ENCODE data around the gene PPP4R4. TPM values are rescaled to one million over a fixed set of nuclear protein-coding genes. Genes with fewer than 3 reads are reported as not detected.

PPP4R4 gene
- total RNA-seq, 1 experiment from 2014 or later, result 1.1 TPM

- ATAC-seq (no peak), DNase-seq (ENCODE audit: low read depth, low spot score) (no peak)
- ChIA-PET POLR2A (no interaction called here), CTCF (no interaction called here)
- Histone ChIP-seq H3K36me3 (ENCODE audit: control insufficient read depth, insufficient read depth, low read length) (no peaks in the 10 kb centered on the region), H3K9me3 (ENCODE audit: control insufficient read depth, insufficient read depth, low read depth, low read length) (no peaks in the 10 kb centered on the region), H3K4me3 (ENCODE audit: low read depth in 2 of 2, low read length in 2 of 2) (no peak overlapping the region), H3K27me3 (ENCODE audit: control insufficient read depth, insufficient read depth, low read length) (no peaks in the 10 kb centered on the region), H3K4me1 (ENCODE audit: control insufficient read depth, insufficient read depth, low read length) (no peaks in the 10 kb centered on the region), H3K27ac (ENCODE audit: low read length) (no peak overlapping the region)
- in situ Hi-C loops (cut with HindIII; ENCODE audit: low pct_unique_long_range_greater_than_20kb, low sequenced_read_pairs) (no loop called here), intact Hi-C loops (cut with micrococcal nuclease; ENCODE audit: unreplicated experiment) (no loop called here)
- TF ChIP-seq CTCF (IDR thresholded peaks at IDR 0.05) (no peak), TCF7L2 (IDR thresholded peaks at IDR 0.05; ENCODE audit: low read depth, low read length) (no peak), POLR2AphosphoS5 (IDR thresholded peaks at IDR 0.05; ENCODE audit: low read depth, low read length) (no peak), REST (IDR thresholded peaks at IDR 0.05; ENCODE audit: insufficient read depth in 1 of 2, low read depth in 2 of 2, low read length in 1 of 2) (no peak), SIN3A (IDR thresholded peaks at IDR 0.05; ENCODE audit: borderline replicate concordance, insufficient read depth, low read depth, low read length) (no peak)
- no TSS peak for BruUV-seq (replicated peaks)
Measured at GRCh38 chr14:94314890-94315289, 140.8 kb downstream of the PPP4R4 start.

GRCh38 chr14:94316692-94317091 lies 142.6 kb downstream of the PPP4R4 start:
- Histone ChIP-seq H3K27ac (ENCODE audit: low read length) (no peak overlapping the region), H3K36me3 (ENCODE audit: control insufficient read depth, insufficient read depth, low read length) (no peaks in the 10 kb centered on the region), H3K4me1 (ENCODE audit: control insufficient read depth, insufficient read depth, low read length) (no peaks in the 10 kb centered on the region), H3K4me3 (ENCODE audit: low read depth in 2 of 2, low read length in 2 of 2) (no peak overlapping the region), H3K27me3 (ENCODE audit: control insufficient read depth, insufficient read depth, low read length) (no peaks in the 10 kb centered on the region), H3K9me3 (ENCODE audit: control insufficient read depth, insufficient read depth, low read depth, low read length) (no peaks in the 10 kb centered on the region)
- in situ Hi-C loops (cut with HindIII; ENCODE audit: low pct_unique_long_range_greater_than_20kb, low sequenced_read_pairs), result no loop called here
- ATAC-seq (no peak), DNase-seq (ENCODE audit: low read depth, low spot score) (no peak)
- POLR2A ChIA-PET, result no interaction called here
- TF ChIP-seq CTCF (IDR thresholded peaks at IDR 0.05) (no peak), TCF7L2 (IDR thresholded peaks at IDR 0.05; ENCODE audit: low read depth, low read length) (no peak), REST (IDR thresholded peaks at IDR 0.05; ENCODE audit: insufficient read depth in 1 of 2, low read depth in 2 of 2, low read length in 1 of 2) (no peak), SIN3A (IDR thresholded peaks at IDR 0.05; ENCODE audit: borderline replicate concordance, insufficient read depth, low read depth, low read length) (no peak), POLR2AphosphoS5 (IDR thresholded peaks at IDR 0.05; ENCODE audit: low read depth, low read length) (no peak)
- no TSS peak for BruUV-seq (replicated peaks)
- CTCF ChIA-PET, result no interaction called here
- intact Hi-C loops (cut with micrococcal nuclease; ENCODE audit: unreplicated experiment), result no loop called here
